HCT116 (cell line): Measurements from ENCODE around the gene HOXB2. TPM values are rescaled to one million over a fixed set of nuclear protein-coding genes. Genes with fewer than 3 reads are reported as not detected.

Experiments
- ATAC-seq: fragments of 200-7000 bp; cut with Tn5 transposase; 2 replicates; pipeline ENCODE4 v1.9.1; 2020; ENCODE audit warnings: mild to moderate bottlenecking, moderate library complexity
- BruUV-seq: library from RNA; stranded (reverse); fragments of 400-500 nt; replicated peaks from 2 replicates; lab custom pipeline; 2021; lab: Mats Ljungman, UMichigan
- CTCF ChIA-PET: fragments of 300-600 bp; sonication (Branson Sonifier 250); formaldehyde crosslinking; loops from one replicate; lab custom pipeline; 2021; ENCODE audit warnings: antibody characterized with exemption; lab: Charles Lee
- POLR2A ChIA-PET: fragments of 300-600, 350-600 bp; sonication (Branson Sonifier 250); formaldehyde crosslinking; loops from one replicate; lab custom pipeline; 2021; ENCODE audit warnings: antibody characterized with exemption; lab: Charles Lee
- RAD21 ChIA-PET, 2 experiments: fragments of 300-600 bp; sonication (Branson Sonifier 250); formaldehyde crosslinking; loops; one replicate each; lab custom pipeline; 2023; ENCODE audit warnings: low total read pairs in 2 of 2; ENCODE audit not compliant: uncharacterized antibody in 2 of 2, unreplicated experiment in 2 of 2, low non-redundant PET in 1 of 2; lab: Charles Lee
- DNase-seq: peaks from one replicate; pipeline ENCODE4 v3.0.0-alpha.2; 2010; ENCODE audit warnings: low read depth, low spot score
- H2AFZ ChIP-seq: fragments of 200-600 bp; shearing (Covaris generic), sonication (generic); 2 replicates; pipeline ENCODE4 v1.6.1; 2017; ENCODE audit warnings: low read depth, mixed run types, mixed read lengths, antibody characterized with exemption, low read length; ENCODE audit not compliant: poor library complexity, severe bottlenecking
- H3K27ac ChIP-seq: 2 replicates; pipeline ENCODE4 v1.5.1; 2012; ENCODE audit warnings: low read depth, low read length
- H3K27me3 ChIP-seq: fragments of 200-600 bp; sonication (generic); 2 replicates; pipeline ENCODE4 v1.6.1; 2016; ENCODE audit warnings: mixed run types, low read length, mixed read lengths; ENCODE audit not compliant: insufficient read depth
- H3K36me3 ChIP-seq, 2 experiments: fragments of 200-500 bp in 1 of 2; fragments of 200-600 bp in 1 of 2; sonication (Bioruptor generic) in 1 of 2; sonication (generic) in 1 of 2; 2 replicates each; pipeline versions ENCODE4 v1.5.1 to v1.6.1; 2014 to 2016; ENCODE audit warnings: low read length in 2 of 2, inconsistent platforms in 1 of 2, mixed read lengths in 1 of 2, mixed run types in 1 of 2; ENCODE audit not compliant: insufficient read depth in 2 of 2, control insufficient read depth in 1 of 2
- H3K4me1 ChIP-seq, 2 experiments: fragments of 200-600 bp in 1 of 2; sonication (generic) in 1 of 2; 2 replicates each; pipeline versions ENCODE4 v1.5.1 to v1.6.1; 2012 to 2017; ENCODE audit warnings: low read length in 2 of 2, inconsistent platforms in 1 of 2, mild to moderate bottlenecking in 1 of 2, mixed read lengths in 1 of 2, mixed run types in 1 of 2, moderate library complexity in 1 of 2; ENCODE audit not compliant: insufficient read depth in 2 of 2, control insufficient read depth in 1 of 2
- H3K4me2 ChIP-seq: fragments of 200-600 bp; sonication (generic); 2 replicates; pipeline ENCODE4 v1.6.1; 2017; ENCODE audit warnings: mixed run types, low read length, mixed read lengths
- H3K4me3 ChIP-seq, 2 experiments: fragments of 200-600 bp in 1 of 2; sonication (generic) in 1 of 2; replicated peaks in 1 of 2; 2 replicates each; pipeline ENCODE4 v1.5.1; 2011 to 2016; ENCODE audit warnings: low read length in 2 of 2, control low read depth in 1 of 2, low read depth in 1 of 2, mild to moderate bottlenecking in 1 of 2, mixed read lengths in 1 of 2, mixed run types in 1 of 2
- H3K79me2 ChIP-seq: fragments of 200-600 bp; sonication (generic); 2 replicates; pipeline ENCODE4 v1.6.1; 2017; ENCODE audit warnings: mild to moderate bottlenecking, mixed run types, low read length, moderate library complexity, mixed read lengths; ENCODE audit not compliant: insufficient read depth
- H3K9ac ChIP-seq: fragments of 200-600 bp; sonication (generic); 2 replicates; pipeline ENCODE4 v1.6.1; 2016; ENCODE audit warnings: low read length, mixed read lengths
- H3K9me2 ChIP-seq: fragments of 200-600 bp; sonication (generic), shearing (Covaris generic); 2 replicates; pipeline ENCODE4 v1.6.1; 2017; ENCODE audit warnings: mixed run types, mild to moderate bottlenecking, moderate library complexity; ENCODE audit not compliant: insufficient read depth
- H3K9me3 ChIP-seq, 2 experiments: fragments of 200-500 bp in 1 of 2; fragments of 200-600 bp in 1 of 2; sonication (Bioruptor generic) in 1 of 2; sonication (generic) in 1 of 2; 2 replicates each; pipeline ENCODE4 v1.6.1; 2014 to 2017; ENCODE audit warnings: low read length in 2 of 2, mixed read lengths in 2 of 2, inconsistent platforms in 1 of 2, low read depth in 1 of 2, mild to moderate bottlenecking in 1 of 2, mixed run types in 1 of 2, moderate library complexity in 1 of 2; ENCODE audit not compliant: control insufficient read depth in 1 of 2, insufficient read depth in 1 of 2
- H4K20me1 ChIP-seq: fragments of 200-600 bp; sonication (generic), shearing (Covaris generic); 2 replicates; pipeline ENCODE4 v1.6.1; 2017; ENCODE audit warnings: mixed run types, mild to moderate bottlenecking, moderate library complexity; ENCODE audit not compliant: insufficient read depth
- CBX3 ChIP-seq: IDR thresholded peaks from 2 replicates; pipeline ENCODE4 v1.6.1; 2012; ENCODE audit warnings: low read depth
- CEBPB ChIP-seq: IDR thresholded peaks from 2 replicates; pipeline ENCODE4 v1.6.1; 2012; ENCODE audit warnings: low read depth
- EZH2 ChIP-seq: fragments of 200-600 bp; sonication (generic); IDR thresholded peaks from 2 replicates; pipeline ENCODE4 v1.6.1; 2017; ENCODE audit warnings: antibody characterized with exemption, mixed run types
- FOSL1 ChIP-seq: IDR thresholded peaks from 2 replicates; pipeline ENCODE4 v1.6.1; 2012; ENCODE audit warnings: low read depth
- JUND ChIP-seq: IDR thresholded peaks from 2 replicates; pipeline ENCODE4 v1.6.1; 2012
- REST ChIP-seq: IDR thresholded peaks from 2 replicates; pipeline ENCODE4 v1.6.1; 2012; ENCODE audit warnings: low read depth
- SP1 ChIP-seq: IDR thresholded peaks from 2 replicates; pipeline ENCODE4 v1.6.1; 2012; ENCODE audit warnings: low read depth
- SRF ChIP-seq: IDR thresholded peaks from 2 replicates; pipeline ENCODE4 v1.6.1; 2012; ENCODE audit warnings: low read depth
- TCF7L2 ChIP-seq: IDR thresholded peaks from 2 replicates; pipeline ENCODE4 v1.7.0; 2011; ENCODE audit warnings: borderline replicate concordance, inconsistent platforms; ENCODE audit not compliant: insufficient read depth, insufficient read length; ENCODE audit errors: extremely low read depth
- YY1 ChIP-seq: IDR thresholded peaks from 2 replicates; pipeline ENCODE4 v1.6.1; 2011; ENCODE audit warnings: low read length, low read depth, moderate library complexity, mild to moderate bottlenecking; ENCODE audit not compliant: insufficient replicate concordance; ENCODE audit errors: extremely low read depth
- ZFX ChIP-seq: fragments of 450-650 bp; IDR thresholded peaks from 2 replicates; pipeline ENCODE4 v1.6.1; 2017
- intact Hi-C: fragments of 100-400 bp; cut with micrococcal nuclease; formaldehyde crosslinking; loops from 2 replicates; pipeline ENCODE4 v1.10.0; 2022
- total RNA-seq: library from RNA; stranded (reverse); gene quantifications from one replicate; pipeline ENCODE4 v1.2.1, GENCODE V29; 2021; ENCODE audit not compliant: unreplicated experiment

Gene HOXB2
- total RNA-seq, 1 experiment from 2014 or later = 2.0 TPM

GRCh38 chr17:48502312-48502711, 42.6 kb downstream of the HOXB2 start:
- no peaks in the 10 kb centered on the region for H3K9me2 ChIP-seq
- no peak overlapping the region for H3K4me3 ChIP-seq
- H4K20me1 ChIP-seq = no peaks in the 10 kb centered on the region
- intact Hi-C loops = no loop called here
- no peaks in the 10 kb centered on the region for H3K27me3 ChIP-seq
- RAD21 ChIA-PET = no interaction called here
- no peak for DNase-seq
- no peak overlapping the region for H2AFZ ChIP-seq
- H3K27ac ChIP-seq = no peak overlapping the region
- no TSS peak for BruUV-seq
- no peaks in the 10 kb centered on the region for H3K36me3 ChIP-seq
- H3K9ac ChIP-seq = no peak overlapping the region
- H3K4me2 ChIP-seq = no peak overlapping the region
- TF ChIP-seq REST = no peak
- TF ChIP-seq CBX3 = no peak
- TF ChIP-seq FOSL1 = no peak
- no peak for TF ChIP-seq JUND
- TF ChIP-seq EZH2 = no peak
- no peak for TF ChIP-seq ZFX
- no peak for TF ChIP-seq SP1
- no peak for TF ChIP-seq YY1
- no peak for TF ChIP-seq TCF7L2
- TF ChIP-seq SRF = no peak
- no peak for TF ChIP-seq CEBPB
- TF ChIP-seq, all 23 proteins: peak for 0
- ChIA-PET CTCF (no interaction called here), POLR2A (no interaction called here)
- Histone ChIP-seq H3K4me1 (peaks cover 9 to 22% of the 10 kb centered on the region in 2 experiments), H3K79me2 (no peaks in the 10 kb centered on the region), H3K9me3 (no peaks in the 10 kb centered on the region)
- ATAC-seq = no peak
